Uterus (tissue), 4 donors: Measurements from ENCODE around the gene SH2D3C. TPM values are rescaled to one million over a fixed set of nuclear protein-coding genes. Genes with fewer than 3 reads are reported as not detected.

Experiments
- DNase-seq, 2 donors: peaks; one replicate each; pipeline ENCODE4 v3.0.0-alpha.2; 2019 to 2020
- H3K27ac ChIP-seq, 2 donors: fragments of 200-600 bp; sonication (generic); 1 replicate in 1 of 2; 2 replicates in 1 of 2; pipeline ENCODE4 v1.5.1; 2016 to 2018
- H3K27me3 ChIP-seq, 2 donors: fragments of 200-600 bp; sonication (generic); one replicate each; pipeline ENCODE4 v1.5.1; 2018 to 2019; ENCODE audit warnings: control low read depth in 1 of 2
- H3K36me3 ChIP-seq, 2 donors: fragments of 200-600 bp; sonication (generic); one replicate each; pipeline ENCODE4 v1.5.1; 2019; ENCODE audit warnings: control low read depth in 1 of 2
- H3K4me1 ChIP-seq, 2 donors: fragments of 200-600 bp; sonication (generic); one replicate each; pipeline ENCODE4 v1.5.1; 2018 to 2019; ENCODE audit warnings: control low read depth in 1 of 2
- H3K4me3 ChIP-seq, 2 donors: fragments of 200-600 bp; sonication (generic); 1 replicate in 1 of 2; 2 replicates in 1 of 2; pipeline ENCODE4 v1.5.1; 2018 to 2019; ENCODE audit warnings: mild to moderate bottlenecking in 1 of 2
- H3K9me3 ChIP-seq, 2 donors: fragments of 200-600 bp; sonication (generic); one replicate each; pipeline ENCODE4 v1.5.1; 2019; ENCODE audit warnings: control low read depth in 1 of 2
- POLR2A ChIP-seq, 2 donors: fragments of 450-650 bp; IDR thresholded peaks; one replicate each; pipeline ENCODE4 v1.6.1; 2016; ENCODE audit warnings: antibody characterized with exemption in 2 of 2, mild to moderate bottlenecking in 1 of 2, moderate library complexity in 1 of 2
- intact Hi-C: fragments of 100-400 bp; cut with DNase I; formaldehyde crosslinking; loops from one replicate; pipeline ENCODE4 v1.15.1; 2023; ENCODE audit warnings: low total_unique reads
- total RNA-seq, 4 donors: library from RNA; depleted of rRNA in 3 of 4; stranded (reverse); fragments of >200 nt in 3 of 4; gene quantifications; one replicate each; pipeline versions ENCODE4 v1.1.0 to v1.2.4, GENCODE V29; 2014 to 2023
- TF ChIP-seq, protein P1 (sequence below), 4 experiments: fragments of 200-600 bp in 2 of 4; fragments of 450-650 bp in 2 of 4; sonication (generic) in 2 of 4; IDR thresholded peaks; one replicate each; pipeline ENCODE4 v1.5.1; 2016 to 2019; ENCODE audit warnings: antibody characterized with exemption in 4 of 4, mild to moderate bottlenecking in 2 of 4, moderate library complexity in 1 of 4
- donor health status: DM: yes; HTN: yes; CAD: no.

The SH2D3C gene
- total RNA-seq, 4 donors from 2014 or later, result 3.6 to 38.1 (median 19.8) TPM

DNA sequence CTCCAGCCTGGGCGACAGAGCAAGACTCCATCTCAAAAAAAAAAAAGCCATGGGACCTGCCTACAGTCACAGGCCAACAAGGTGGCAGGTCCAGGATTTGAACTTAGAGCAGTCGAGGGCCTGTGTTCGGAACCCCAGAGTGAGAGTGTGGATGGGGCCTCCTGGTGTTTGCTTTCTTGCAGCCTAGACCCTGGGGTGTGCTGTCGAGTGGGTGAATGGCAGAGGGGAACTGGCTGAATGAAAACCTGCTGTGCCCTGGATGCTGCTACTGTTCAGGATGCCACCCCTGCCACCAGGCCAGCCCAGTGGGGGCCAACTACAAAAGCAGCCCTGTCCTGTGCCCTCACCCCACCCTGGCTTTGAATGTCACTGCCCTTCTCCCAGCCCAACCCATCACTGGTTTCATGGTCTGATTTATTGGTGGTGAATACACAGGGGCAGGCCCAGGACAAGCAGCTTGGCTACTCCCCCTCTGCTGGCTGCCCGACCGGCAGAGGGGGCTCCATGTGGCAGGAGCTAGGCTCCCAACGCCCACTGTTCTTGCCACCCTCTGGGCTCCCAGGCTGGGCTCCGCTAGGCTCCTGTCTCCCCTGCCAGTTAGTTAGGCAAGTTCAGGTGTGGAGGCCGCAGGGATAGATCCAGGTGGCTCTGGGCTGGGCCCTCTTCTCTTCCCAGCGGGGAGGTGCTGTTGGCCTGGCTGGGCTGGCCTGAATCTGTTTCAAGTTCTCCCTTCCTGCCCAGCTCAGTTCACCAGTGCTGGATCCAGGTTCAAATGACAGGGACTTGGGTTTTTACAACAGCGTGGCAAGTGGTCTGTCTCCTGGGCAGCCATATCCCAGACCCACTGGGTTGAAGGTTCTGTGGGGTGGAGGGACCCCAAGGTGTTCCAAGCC, 36.4 kb upstream of the SH2D3C start:
- Histone ChIP-seq H3K27ac (no peak overlapping the region), H3K4me1 (no peaks in the 10 kb centered on the region), H3K4me3 (no peak overlapping the region), H3K36me3 (no peaks in the 10 kb centered on the region), H3K27me3 (no peaks in the 10 kb centered on the region), H3K9me3 (no peaks in the 10 kb centered on the region)
- intact Hi-C loops, result no loop called here
- TF ChIP-seq, protein P1, sequence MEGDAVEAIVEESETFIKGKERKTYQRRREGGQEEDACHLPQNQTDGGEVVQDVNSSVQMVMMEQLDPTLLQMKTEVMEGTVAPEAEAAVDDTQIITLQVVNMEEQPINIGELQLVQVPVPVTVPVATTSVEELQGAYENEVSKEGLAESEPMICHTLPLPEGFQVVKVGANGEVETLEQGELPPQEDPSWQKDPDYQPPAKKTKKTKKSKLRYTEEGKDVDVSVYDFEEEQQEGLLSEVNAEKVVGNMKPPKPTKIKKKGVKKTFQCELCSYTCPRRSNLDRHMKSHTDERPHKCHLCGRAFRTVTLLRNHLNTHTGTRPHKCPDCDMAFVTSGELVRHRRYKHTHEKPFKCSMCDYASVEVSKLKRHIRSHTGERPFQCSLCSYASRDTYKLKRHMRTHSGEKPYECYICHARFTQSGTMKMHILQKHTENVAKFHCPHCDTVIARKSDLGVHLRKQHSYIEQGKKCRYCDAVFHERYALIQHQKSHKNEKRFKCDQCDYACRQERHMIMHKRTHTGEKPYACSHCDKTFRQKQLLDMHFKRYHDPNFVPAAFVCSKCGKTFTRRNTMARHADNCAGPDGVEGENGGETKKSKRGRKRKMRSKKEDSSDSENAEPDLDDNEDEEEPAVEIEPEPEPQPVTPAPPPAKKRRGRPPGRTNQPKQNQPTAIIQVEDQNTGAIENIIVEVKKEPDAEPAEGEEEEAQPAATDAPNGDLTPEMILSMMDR (IDR thresholded peaks at IDR 0.05), result no peak
- no peak for TF ChIP-seq POLR2A (IDR thresholded peaks at IDR 0.05)
- DNase-seq, result no peak

DNA sequence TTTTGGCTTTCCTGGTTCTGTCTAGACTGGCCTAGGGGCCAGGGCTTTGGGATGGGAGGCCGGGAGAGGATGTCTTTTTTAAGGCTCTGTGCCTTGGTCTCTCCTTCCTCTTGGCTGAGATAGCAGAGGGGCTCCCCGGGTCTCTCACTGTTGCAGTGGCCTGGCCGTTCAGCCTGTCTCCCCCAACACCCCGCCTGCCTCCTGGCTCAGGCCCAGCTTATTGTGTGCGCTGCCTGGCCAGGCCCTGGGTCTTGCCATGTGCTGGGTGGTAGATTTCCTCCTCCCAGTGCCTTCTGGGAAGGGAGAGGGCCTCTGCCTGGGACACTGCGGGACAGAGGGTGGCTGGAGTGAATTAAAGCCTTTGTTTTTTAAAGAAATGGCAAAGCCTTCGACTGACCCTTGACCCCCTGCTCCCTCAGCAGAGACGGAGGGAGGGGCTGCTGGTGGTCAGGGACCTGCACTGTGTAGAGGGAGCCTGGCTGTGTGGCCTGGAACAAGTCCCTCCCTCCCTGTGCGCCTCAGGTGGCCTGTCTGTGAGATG, 35.3 kb upstream of the SH2D3C start:
- Histone ChIP-seq H3K27ac (no peak overlapping the region), H3K4me1 (peaks cover 0 to 3% of the 10 kb centered on the region in 2 donors), H3K36me3 (no peaks in the 10 kb centered on the region), H3K27me3 (no peaks in the 10 kb centered on the region), H3K9me3 (no peaks in the 10 kb centered on the region), H3K4me3 (no peak overlapping the region)
- intact Hi-C loops, result no loop called here
- TF ChIP-seq, protein P1 (IDR thresholded peaks at IDR 0.05), result no peak
- no peak for TF ChIP-seq POLR2A (IDR thresholded peaks at IDR 0.05)
- no peak for DNase-seq

DNA sequence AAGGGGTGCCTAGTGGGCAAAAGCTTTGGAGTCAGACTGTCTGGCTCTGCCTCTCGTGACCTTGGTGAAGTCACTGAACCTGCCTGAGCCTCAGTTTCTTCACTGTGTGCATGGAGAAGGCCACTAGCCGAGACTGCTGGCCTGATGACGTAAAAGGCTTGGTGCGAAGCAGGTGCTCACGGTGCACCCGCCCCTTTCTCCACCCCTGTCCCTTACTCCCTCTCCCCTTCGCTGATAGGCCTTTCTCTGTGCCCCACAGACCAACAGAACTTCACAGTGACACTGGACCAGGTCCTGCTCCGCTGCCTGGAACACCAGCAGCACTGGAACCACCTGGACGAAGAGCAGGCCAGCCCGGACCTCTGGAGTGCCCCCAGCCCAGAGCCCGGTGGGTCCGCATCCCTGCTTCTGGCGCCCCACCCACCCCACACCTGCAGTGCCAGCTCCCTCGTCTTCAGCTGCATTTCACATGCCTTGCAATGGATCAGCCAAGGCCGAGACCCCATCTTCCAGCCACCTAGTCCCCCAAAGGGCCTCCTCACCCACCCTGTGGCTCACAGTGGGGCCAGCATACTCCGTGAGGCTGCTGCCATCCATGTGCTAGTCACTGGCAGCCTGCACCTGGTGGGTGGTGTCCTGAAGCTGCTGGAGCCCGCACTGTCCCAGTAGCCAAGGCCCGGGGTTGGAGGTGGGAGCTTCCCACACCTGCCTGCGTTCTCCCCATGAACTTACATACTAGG, 34.6 kb upstream of the SH2D3C start:
- H3K27me3 ChIP-seq, result no peaks in the 10 kb centered on the region
- H3K9me3 ChIP-seq, result no peaks in the 10 kb centered on the region
- no peak for DNase-seq
- TF ChIP-seq, protein P1 (IDR thresholded peaks at IDR 0.05), result no peak
- TF ChIP-seq POLR2A (IDR thresholded peaks at IDR 0.05), result no peak
- no peak overlapping the region for H3K4me3 ChIP-seq
- H3K27ac ChIP-seq, result no peak overlapping the region
- intact Hi-C loops, result no loop called here
- H3K36me3 ChIP-seq, result no peaks in the 10 kb centered on the region
- peaks cover 0 to 3% of the 10 kb centered on the region in 2 donors for H3K4me1 ChIP-seq

DNA sequence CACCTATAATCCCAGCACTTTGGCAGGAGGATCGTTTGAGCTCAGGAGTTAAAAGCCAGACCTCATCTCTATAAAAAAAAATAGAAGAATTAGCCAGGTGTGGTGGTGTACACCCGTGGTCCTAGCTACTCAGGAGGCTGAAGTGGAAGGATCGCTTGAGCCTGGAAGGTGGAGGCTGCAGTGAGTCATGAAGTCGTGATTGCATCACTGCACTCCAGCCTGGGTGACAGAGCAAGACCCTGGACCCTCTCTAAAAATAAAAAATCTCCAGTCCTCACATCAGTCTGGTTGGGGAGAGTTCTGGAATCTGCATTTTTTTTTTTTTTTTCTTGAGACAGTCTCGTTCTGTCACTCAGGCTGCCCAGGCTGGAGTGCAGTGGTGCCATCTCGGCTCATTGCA, 33.5 kb upstream of the SH2D3C start:
- intact Hi-C loops, result no loop called here

More for the DNA sequence above, 33.5 kb upstream of the SH2D3C start:
- TF ChIP-seq, protein P1 (IDR thresholded peaks at IDR 0.05), result no peak
- no peak for TF ChIP-seq POLR2A (IDR thresholded peaks at IDR 0.05)
- no peak for DNase-seq
- peaks cover 0 to 3% of the 10 kb centered on the region in 2 donors for H3K4me1 ChIP-seq
- H3K4me3 ChIP-seq, result no peak overlapping the region
- H3K9me3 ChIP-seq, result no peaks in the 10 kb centered on the region
- no peaks in the 10 kb centered on the region for H3K36me3 ChIP-seq
- no peak overlapping the region for H3K27ac ChIP-seq
- no peaks in the 10 kb centered on the region for H3K27me3 ChIP-seq
